SU-DHL-6 (cell line): ENCODE data around the gene TNFAIP8L1.

Experiments used
- EZH2phosphoT487 ChIP-seq: fragments of 200-600 bp; sonication (generic), shearing (Covaris generic); conservative IDR thresholded peaks from 2 replicates; pipeline ENCODE4 v1.6.1; 2018; ENCODE audit warnings: mild to moderate bottlenecking, antibody characterized with exemption, low read length, moderate library complexity, mixed read lengths
- TF ChIP-seq, protein P1 (sequence below): fragments of 200-600 bp; sonication (generic); IDR thresholded peaks from one replicate; pipeline ENCODE4 v1.5.1; 2017; ENCODE audit warnings: antibody characterized with exemption, mild to moderate bottlenecking, low read length, moderate library complexity; ENCODE audit not compliant: insufficient read depth, poor library complexity, severe bottlenecking

DNA sequence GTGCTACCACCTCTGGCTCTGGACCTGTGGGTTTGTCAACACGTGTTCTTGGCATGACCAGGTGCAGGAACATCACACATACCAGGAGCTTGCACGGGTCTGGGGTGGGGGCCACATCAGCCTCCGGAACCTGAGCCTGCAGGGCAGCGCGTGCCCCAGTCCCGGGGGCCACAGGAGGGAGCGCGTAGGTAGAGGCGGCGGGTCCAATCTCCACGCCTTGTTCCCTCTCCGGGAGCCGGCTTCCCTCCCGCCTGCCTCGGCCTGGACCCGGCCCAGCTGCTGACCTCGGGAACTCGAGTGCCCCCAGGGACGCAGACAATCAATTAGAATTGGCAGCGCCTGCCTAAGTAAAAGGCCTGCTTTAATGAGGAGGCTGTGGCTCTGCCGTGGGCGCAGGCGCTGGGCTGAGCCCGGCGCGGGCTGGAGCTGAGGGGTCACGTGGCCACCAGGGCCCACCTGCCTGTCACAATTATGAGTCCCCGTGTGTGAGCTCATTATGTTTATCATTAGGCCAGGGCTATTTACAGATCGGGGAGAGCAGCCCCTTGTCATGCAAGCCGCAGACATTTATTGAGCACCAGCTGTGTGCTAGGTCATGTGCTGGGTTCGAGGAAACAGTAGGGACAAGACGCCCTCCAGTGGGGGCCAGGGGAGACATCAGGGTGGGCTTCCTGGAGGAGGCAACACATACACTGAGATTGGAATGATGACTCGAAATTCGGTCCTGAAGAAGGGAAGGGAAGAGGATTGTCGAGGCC, 32.2 kb upstream of the TNFAIP8L1 start:
- TF ChIP-seq, protein P1, sequence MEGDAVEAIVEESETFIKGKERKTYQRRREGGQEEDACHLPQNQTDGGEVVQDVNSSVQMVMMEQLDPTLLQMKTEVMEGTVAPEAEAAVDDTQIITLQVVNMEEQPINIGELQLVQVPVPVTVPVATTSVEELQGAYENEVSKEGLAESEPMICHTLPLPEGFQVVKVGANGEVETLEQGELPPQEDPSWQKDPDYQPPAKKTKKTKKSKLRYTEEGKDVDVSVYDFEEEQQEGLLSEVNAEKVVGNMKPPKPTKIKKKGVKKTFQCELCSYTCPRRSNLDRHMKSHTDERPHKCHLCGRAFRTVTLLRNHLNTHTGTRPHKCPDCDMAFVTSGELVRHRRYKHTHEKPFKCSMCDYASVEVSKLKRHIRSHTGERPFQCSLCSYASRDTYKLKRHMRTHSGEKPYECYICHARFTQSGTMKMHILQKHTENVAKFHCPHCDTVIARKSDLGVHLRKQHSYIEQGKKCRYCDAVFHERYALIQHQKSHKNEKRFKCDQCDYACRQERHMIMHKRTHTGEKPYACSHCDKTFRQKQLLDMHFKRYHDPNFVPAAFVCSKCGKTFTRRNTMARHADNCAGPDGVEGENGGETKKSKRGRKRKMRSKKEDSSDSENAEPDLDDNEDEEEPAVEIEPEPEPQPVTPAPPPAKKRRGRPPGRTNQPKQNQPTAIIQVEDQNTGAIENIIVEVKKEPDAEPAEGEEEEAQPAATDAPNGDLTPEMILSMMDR = no peak
- no peak for TF ChIP-seq EZH2phosphoT487
